A549 (cell line): ENCODE measurements around the gene ZNF195.
"Not testable (repeated sequence)": the region's sequence is repeated elsewhere in the genome, so short reads cannot be mapped to it uniquely, and the experiment has no call there.

ENCODE experiments used
- CHD4 ChIP-seq: fragments of 200-600 bp; sonication (generic); IDR thresholded peaks from 2 replicates; pipeline ENCODE4 v1.6.1; 2016; ENCODE audit warnings: antibody characterized with exemption, mild to moderate bottlenecking, borderline replicate concordance
- TF ChIP-seq, protein P1 (sequence below): fragments of >200 bp; sonication (Bioruptor Twin); formaldehyde crosslinking; IDR thresholded peaks from 3 replicates; pipeline ENCODE4 v1.5.1; 2016

- TF ChIP-seq, protein P1, sequence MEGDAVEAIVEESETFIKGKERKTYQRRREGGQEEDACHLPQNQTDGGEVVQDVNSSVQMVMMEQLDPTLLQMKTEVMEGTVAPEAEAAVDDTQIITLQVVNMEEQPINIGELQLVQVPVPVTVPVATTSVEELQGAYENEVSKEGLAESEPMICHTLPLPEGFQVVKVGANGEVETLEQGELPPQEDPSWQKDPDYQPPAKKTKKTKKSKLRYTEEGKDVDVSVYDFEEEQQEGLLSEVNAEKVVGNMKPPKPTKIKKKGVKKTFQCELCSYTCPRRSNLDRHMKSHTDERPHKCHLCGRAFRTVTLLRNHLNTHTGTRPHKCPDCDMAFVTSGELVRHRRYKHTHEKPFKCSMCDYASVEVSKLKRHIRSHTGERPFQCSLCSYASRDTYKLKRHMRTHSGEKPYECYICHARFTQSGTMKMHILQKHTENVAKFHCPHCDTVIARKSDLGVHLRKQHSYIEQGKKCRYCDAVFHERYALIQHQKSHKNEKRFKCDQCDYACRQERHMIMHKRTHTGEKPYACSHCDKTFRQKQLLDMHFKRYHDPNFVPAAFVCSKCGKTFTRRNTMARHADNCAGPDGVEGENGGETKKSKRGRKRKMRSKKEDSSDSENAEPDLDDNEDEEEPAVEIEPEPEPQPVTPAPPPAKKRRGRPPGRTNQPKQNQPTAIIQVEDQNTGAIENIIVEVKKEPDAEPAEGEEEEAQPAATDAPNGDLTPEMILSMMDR = peak; percentile 43
- TF ChIP-seq CHD4 = not testable (repeated sequence)
These were observed 38.1 kb upstream of the ZNF195 start for GRCh38 chr11:3417047-3417446.
